GM18858 (cell line): Measurements from ENCODE around the gene JPH3.

Experiments
- ATAC-seq: cut with Tn5 transposase; IDR thresholded peaks from one replicate; pipeline ENCODE4 v1.9.1; 2021; ENCODE audit not compliant: unreplicated experiment

Gene JPH3

GRCh38 chr16:87733190-87733589 lies 130.9 kb downstream of the JPH3 start:
- no peak for ATAC-seq

- ATAC-seq = no peak
Observed at GRCh38 chr16:87734644-87735043, 132.3 kb downstream of the JPH3 start.

- ATAC-seq = no peak
Observed at GRCh38 chr16:87735270-87736007, 133.1 kb downstream of the JPH3 start.

- ATAC-seq = no peak
Observed at GRCh38 chr16:87736008-87736382, 133.7 kb downstream of the JPH3 start.

- no peak for ATAC-seq
Observed at GRCh38 chr16:87739801-87740200, 137.5 kb downstream of the JPH3 start.

GRCh38 chr16:87740441-87740840 lies 138.1 kb downstream of the JPH3 start:
- no peak for ATAC-seq

GRCh38 chr16:87740909-87741424 lies 138.7 kb downstream of the JPH3 start:
- ATAC-seq = no peak

GRCh38 chr16:87741700-87742415 lies 139.6 kb downstream of the JPH3 start:
- ATAC-seq = no peak

GRCh38 chr16:87742781-87743490 lies 140.6 kb downstream of the JPH3 start:
- no peak for ATAC-seq

- no peak for ATAC-seq
Observed at GRCh38 chr16:87744750-87745514, 142.6 kb downstream of the JPH3 start.

GRCh38 chr16:87746178-87746577 lies 143.9 kb downstream of the JPH3 start:
- ATAC-seq = no peak
